ENCODE data around the gene CR1. TPM values are rescaled to one million over a fixed set of nuclear protein-coding genes. Genes with fewer than 3 reads are reported as not detected.
A peak's percentile ranks its signal among the peaks of the same experiment; 100 is the strongest.

Gene CR1
- total RNA-seq, 1 donor from 2014 or later, result not detected

GRCh38 chr1:207455183-207455754 is 40.7 kb upstream of the CR1 start:
- Histone ChIP-seq H3K9me3 (ENCODE audit: low read depth) (no peaks in the 10 kb centered on the region), H3K27ac (no peak overlapping the region), H2AFZ (replicated peaks) (no peak overlapping the region), H4K20me1 (ENCODE audit: low read depth) (no peaks in the 10 kb centered on the region), H3K79me2 (ENCODE audit: low read depth) (no peaks in the 10 kb centered on the region), H3K4me2 (peak overlapping the region; percentile 89), H3F3A (ENCODE audit: low read depth) (no peaks in the 10 kb centered on the region), H3K4me1 (peaks cover 5% of the 10 kb centered on the region), H3K27me3 (peaks cover 83% of the 10 kb centered on the region), H3K36me3 (no peaks in the 10 kb centered on the region), H3K9ac (no peak overlapping the region), H3K4me3 (peak overlapping the region; percentile 58)
- Mint-ChIP-seq H3K4me1 (peaks cover 5% of the 10 kb centered on the region), H3K27ac (no peak overlapping the region), H3K36me3 (no peaks in the 10 kb centered on the region), H3K27me3 (ENCODE audit: insufficient read depth, low read depth) (peaks cover 17% of the 10 kb centered on the region), H3K9me3 (no peaks in the 10 kb centered on the region), H3K4me3 (peak overlapping the region; percentile 65)
- TF ChIP-seq EZH2phosphoT487 (IDR thresholded peaks at IDR 0.05) (no peak), CTCF (IDR thresholded peaks at IDR 0.05) (no peak), EZH2 (IDR thresholded peaks at IDR 0.05) (no peak)
- DNase-seq (ENCODE audit: low spot score), result no peak

DNA sequence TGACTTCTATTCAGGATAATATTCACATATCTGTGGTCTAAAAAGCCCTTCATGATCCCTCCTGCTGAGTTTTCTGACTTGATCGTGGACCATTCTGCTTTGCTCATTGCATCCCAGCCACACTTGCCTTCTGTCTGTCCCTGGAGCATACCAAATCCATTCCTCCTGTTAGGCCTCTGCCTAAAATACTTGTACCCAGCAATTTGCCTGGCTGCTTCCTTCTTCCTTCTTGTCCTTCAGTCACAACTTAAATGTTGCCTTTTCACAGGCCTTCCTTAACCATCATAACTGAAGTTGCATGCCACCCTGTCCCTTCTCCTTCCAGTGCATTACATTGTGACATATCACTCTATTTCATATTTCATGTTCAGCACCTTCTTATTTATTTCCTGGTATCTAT is 37.5 kb upstream of the CR1 start:
- TF ChIP-seq EZH2 (IDR thresholded peaks at IDR 0.05), result no peak
- no peak for TF ChIP-seq EZH2phosphoT487 (IDR thresholded peaks at IDR 0.05)
- TF ChIP-seq CTCF (IDR thresholded peaks at IDR 0.05), result no peak
- H3K27ac ChIP-seq, result no peak overlapping the region
- H3K4me3 ChIP-seq, result no peak overlapping the region
- H3K79me2 ChIP-seq (ENCODE audit: low read depth), result no peaks in the 10 kb centered on the region
- Mint-ChIP-seq H3K36me3 (no peaks in the 10 kb centered on the region), H3K27me3 (ENCODE audit: insufficient read depth, low read depth) (peaks cover 3% of the 10 kb centered on the region), H3K4me3 (no peak overlapping the region), H3K27ac (no peak overlapping the region), H3K4me1 (peaks cover 5% of the 10 kb centered on the region), H3K9me3 (no peaks in the 10 kb centered on the region)
- H3K27me3 ChIP-seq, result peaks cover 51% of the 10 kb centered on the region
- H3K4me1 ChIP-seq, result peaks cover 5% of the 10 kb centered on the region
- no peaks in the 10 kb centered on the region for H3K36me3 ChIP-seq
- no peak overlapping the region for H3K9ac ChIP-seq
- no peak overlapping the region for H3K4me2 ChIP-seq
- H4K20me1 ChIP-seq (ENCODE audit: low read depth), result no peaks in the 10 kb centered on the region
- DNase-seq (ENCODE audit: low spot score), result no peak
- no peak overlapping the region for H2AFZ ChIP-seq (replicated peaks)
- H3K9me3 ChIP-seq (ENCODE audit: low read depth), result no peaks in the 10 kb centered on the region
- no peaks in the 10 kb centered on the region for H3F3A ChIP-seq (ENCODE audit: low read depth)

- no peaks in the 10 kb centered on the region for H3K27me3 Mint-ChIP-seq (ENCODE audit: insufficient read depth, low read depth)
- no peak for DNase-seq (ENCODE audit: low spot score)
- Histone ChIP-seq H4K20me1 (ENCODE audit: low read depth) (no peaks in the 10 kb centered on the region), H3K9me3 (ENCODE audit: low read depth) (no peaks in the 10 kb centered on the region), H2AFZ (replicated peaks) (no peak overlapping the region), H3K9ac (no peak overlapping the region), H3K4me3 (no peak overlapping the region), H3K27me3 (peaks cover 45% of the 10 kb centered on the region), H3K4me1 (peaks cover 5% of the 10 kb centered on the region), H3K36me3 (no peaks in the 10 kb centered on the region), H3F3A (ENCODE audit: low read depth) (no peaks in the 10 kb centered on the region), H3K4me2 (no peak overlapping the region), H3K79me2 (ENCODE audit: low read depth) (no peaks in the 10 kb centered on the region), H3K27ac (no peak overlapping the region)
- no peaks in the 10 kb centered on the region for H3K9me3 Mint-ChIP-seq
- H3K4me3 Mint-ChIP-seq, result no peak overlapping the region
- no peak overlapping the region for H3K27ac Mint-ChIP-seq
- TF ChIP-seq CTCF (IDR thresholded peaks at IDR 0.05), result no peak
- no peak for TF ChIP-seq EZH2 (IDR thresholded peaks at IDR 0.05)
- no peak for TF ChIP-seq EZH2phosphoT487 (IDR thresholded peaks at IDR 0.05)
- H3K4me1 Mint-ChIP-seq, result peaks cover 3% of the 10 kb centered on the region
- no peaks in the 10 kb centered on the region for H3K36me3 Mint-ChIP-seq
Observed at GRCh38 chr1:207459008-207459407, 36.9 kb upstream of the CR1 start.

Measured in neural progenitor cell (in vitro differentiated cells).